Measurements from ENCODE around the gene SUSD5.

Gene SUSD5

GRCh38 chr3:33229066-33229465 is 10.5 kb upstream of the SUSD5 start:
- no peaks in the 10 kb centered on the region for H3K36me3 ChIP-seq
- TF ChIP-seq CTCF (IDR thresholded peaks at IDR 0.05; ENCODE audit: low read depth, low read length) = no peak
- no peaks in the 10 kb centered on the region for H3K4me1 ChIP-seq
- no peak for DNase-seq
- H3K27me3 ChIP-seq = no peaks in the 10 kb centered on the region
- H3K4me3 ChIP-seq (ENCODE audit: low read depth, low read length) = no peak overlapping the region
- H3K9me3 ChIP-seq = no peaks in the 10 kb centered on the region

GRCh38 chr3:33221241-33221640 is 2.6 kb upstream of the SUSD5 start:
- H3K4me1 ChIP-seq = no peaks in the 10 kb centered on the region
- peaks cover 23% of the 10 kb centered on the region for H3K27me3 ChIP-seq
- H3K9me3 ChIP-seq = no peaks in the 10 kb centered on the region
- no peak for DNase-seq
- no peak for TF ChIP-seq CTCF (IDR thresholded peaks at IDR 0.05; ENCODE audit: low read depth, low read length)
- H3K4me3 ChIP-seq (ENCODE audit: low read depth, low read length) = no peak overlapping the region
- H3K36me3 ChIP-seq = no peaks in the 10 kb centered on the region

GRCh38 chr3:33219175-33219487 is 521 bp upstream of the SUSD5 start:
- Histone ChIP-seq H3K36me3 (no peaks in the 10 kb centered on the region), H3K27me3 (peaks cover 23% of the 10 kb centered on the region), H3K4me1 (no peaks in the 10 kb centered on the region), H3K9me3 (no peaks in the 10 kb centered on the region), H3K4me3 (ENCODE audit: low read depth, low read length) (no peak overlapping the region)
- no peak for TF ChIP-seq CTCF (IDR thresholded peaks at IDR 0.05; ENCODE audit: low read depth, low read length)
- DNase-seq = no peak

- H3K4me3 ChIP-seq (ENCODE audit: low read depth, low read length) = no peak overlapping the region
- H3K27me3 ChIP-seq = peaks cover 23% of the 10 kb centered on the region
- H3K9me3 ChIP-seq = no peaks in the 10 kb centered on the region
- no peaks in the 10 kb centered on the region for H3K36me3 ChIP-seq
- no peak for DNase-seq
- TF ChIP-seq CTCF (IDR thresholded peaks at IDR 0.05; ENCODE audit: low read depth, low read length) = no peak
- no peaks in the 10 kb centered on the region for H3K4me1 ChIP-seq
These were observed 654 bp downstream of the SUSD5 start for GRCh38 chr3:33217866-33218445.

- no peak for TF ChIP-seq CTCF (IDR thresholded peaks at IDR 0.05; ENCODE audit: low read depth, low read length)
- no peak overlapping the region for H3K4me3 ChIP-seq (ENCODE audit: low read depth, low read length)
- H3K9me3 ChIP-seq = no peaks in the 10 kb centered on the region
- H3K4me1 ChIP-seq = no peaks in the 10 kb centered on the region
- no peak for DNase-seq
- H3K36me3 ChIP-seq = no peaks in the 10 kb centered on the region
- H3K27me3 ChIP-seq = peaks cover 23% of the 10 kb centered on the region
These were observed 2.9 kb downstream of the SUSD5 start for GRCh38 chr3:33215739-33216138.

GRCh38 chr3:33212406-33212805 is 6.2 kb downstream of the SUSD5 start:
- no peak for TF ChIP-seq CTCF (IDR thresholded peaks at IDR 0.05; ENCODE audit: low read depth, low read length)
- no peak for DNase-seq

More at GRCh38 chr3:33212406-33212805, 6.2 kb downstream of the SUSD5 start:
- H3K4me3 ChIP-seq (ENCODE audit: low read depth, low read length) = no peak overlapping the region
- no peaks in the 10 kb centered on the region for H3K36me3 ChIP-seq
- H3K4me1 ChIP-seq = no peaks in the 10 kb centered on the region
- H3K27me3 ChIP-seq = peaks cover 9% of the 10 kb centered on the region
- H3K9me3 ChIP-seq = no peaks in the 10 kb centered on the region

Data from BE2C (cell line).